Measurements from ENCODE around the gene KIF21A.

Gene KIF21A

GRCh38 chr12:39431002-39431796 lies 11.7 kb downstream of the KIF21A start:
- DNase-seq, result no peak

- DNase-seq, result no peak
Observed at GRCh38 chr12:39429809-39430208, 13.1 kb downstream of the KIF21A start.

GRCh38 chr12:39427360-39427808 lies 15.5 kb downstream of the KIF21A start:
- no peak for DNase-seq

GRCh38 chr12:39426636-39427240 lies 16.2 kb downstream of the KIF21A start:
- no peak for DNase-seq

GRCh38 chr12:39420043-39420442 lies 22.9 kb downstream of the KIF21A start:
- DNase-seq, result no peak

GRCh38 chr12:39419471-39419870 lies 23.4 kb downstream of the KIF21A start:
- no peak for DNase-seq

GRCh38 chr12:39417916-39418315 lies 25.0 kb downstream of the KIF21A start:
- no peak for DNase-seq

GRCh38 chr12:39413836-39414771 lies 28.8 kb downstream of the KIF21A start:
- DNase-seq, result no peak

- DNase-seq, result no peak
Observed at GRCh38 chr12:39412210-39412609, 30.7 kb downstream of the KIF21A start.

GRCh38 chr12:39406262-39406661 lies 36.7 kb downstream of the KIF21A start:
- DNase-seq, result no peak

- no peak for DNase-seq
Observed at GRCh38 chr12:39405580-39405979, 37.3 kb downstream of the KIF21A start.

- no peak for DNase-seq
Observed at GRCh38 chr12:39404000-39404399, 38.9 kb downstream of the KIF21A start.

GRCh38 chr12:39403376-39403775 lies 39.5 kb downstream of the KIF21A start:
- no peak for DNase-seq

GRCh38 chr12:39402922-39403321 lies 40.0 kb downstream of the KIF21A start:
- no peak for DNase-seq

GRCh38 chr12:39401459-39401858 lies 41.5 kb downstream of the KIF21A start:
- DNase-seq, result no peak

GRCh38 chr12:39395866-39396265 lies 47.1 kb downstream of the KIF21A start:
- DNase-seq, result no peak

- no peak for DNase-seq
Observed at GRCh38 chr12:39393890-39394289, 49.0 kb downstream of the KIF21A start.

- DNase-seq, result no peak
Observed at GRCh38 chr12:39393179-39393578, 49.7 kb downstream of the KIF21A start.

- no peak for DNase-seq
Observed at GRCh38 chr12:39392154-39392925, 50.6 kb downstream of the KIF21A start.

GRCh38 chr12:39390752-39391151 lies 52.2 kb downstream of the KIF21A start:
- no peak for DNase-seq

GRCh38 chr12:39389399-39390150 lies 53.3 kb downstream of the KIF21A start:
- DNase-seq, result no peak

GRCh38 chr12:39386335-39386734 lies 56.6 kb downstream of the KIF21A start:
- no peak for DNase-seq
